Nephron progenitor cell (in vitro differentiated cells): ENCODE measurements around the gene ATXN7L3.

Source experiments
- DNase-seq: peaks from one replicate; pipeline ENCODE4 v3.0.0; 2021
- H3K27ac Mint-ChIP-seq: 2 replicates; pipeline ENCODE4 v1.8.0; 2021; ENCODE audit warnings: mild to moderate bottlenecking, moderate library complexity, mixed read lengths
- H3K27me3 Mint-ChIP-seq: 2 replicates; pipeline ENCODE4 v1.8.0; 2021; ENCODE audit warnings: mild to moderate bottlenecking, low read depth, mixed read lengths; ENCODE audit not compliant: poor library complexity
- H3K36me3 Mint-ChIP-seq: 2 replicates; pipeline ENCODE4 v1.8.0; 2021; ENCODE audit warnings: low read depth, mixed read lengths
- H3K4me1 Mint-ChIP-seq: 2 replicates; pipeline ENCODE4 v1.8.0; 2021; ENCODE audit warnings: mixed read lengths
- H3K4me3 Mint-ChIP-seq: 2 replicates; pipeline ENCODE4 v1.8.0; 2021; ENCODE audit warnings: mild to moderate bottlenecking, moderate library complexity, mixed read lengths
- H3K9me3 Mint-ChIP-seq: 2 replicates; pipeline ENCODE4 v1.8.0; 2021; ENCODE audit warnings: mild to moderate bottlenecking, moderate library complexity, mixed read lengths
- CTCF ChIP-seq: fragments of 200-600 bp; sonication (generic); IDR thresholded peaks from 2 replicates; pipeline ENCODE4 v1.5.0; 2021; ENCODE audit warnings: antibody characterized with exemption

Gene ATXN7L3

GRCh38 chr17:44216173-44216572, 16.5 kb upstream of the ATXN7L3 start:
- Mint-ChIP-seq H3K4me3 (no peak overlapping the region), H3K9me3 (no peaks in the 10 kb centered on the region), H3K4me1 (peaks cover 49% of the 10 kb centered on the region), H3K27ac (no peak overlapping the region), H3K27me3 (no peaks in the 10 kb centered on the region), H3K36me3 (peaks cover 33% of the 10 kb centered on the region)
- no peak for DNase-seq
- no peak for TF ChIP-seq CTCF

GRCh38 chr17:44214896-44215295, 15.2 kb upstream of the ATXN7L3 start:
- Mint-ChIP-seq H3K4me3 (no peak overlapping the region), H3K4me1 (peaks cover 55% of the 10 kb centered on the region), H3K36me3 (peaks cover 37% of the 10 kb centered on the region), H3K27me3 (peaks cover 2% of the 10 kb centered on the region), H3K9me3 (no peaks in the 10 kb centered on the region), H3K27ac (no peak overlapping the region)
- TF ChIP-seq CTCF: no peak
- no peak for DNase-seq

GRCh38 chr17:44214230-44214494, 14.5 kb upstream of the ATXN7L3 start:
- peaks cover 3% of the 10 kb centered on the region for H3K27me3 Mint-ChIP-seq
- H3K4me1 Mint-ChIP-seq: peaks cover 57% of the 10 kb centered on the region
- H3K4me3 Mint-ChIP-seq: no peak overlapping the region
- TF ChIP-seq CTCF: no peak
- no peak overlapping the region for H3K27ac Mint-ChIP-seq
- H3K36me3 Mint-ChIP-seq: peaks cover 44% of the 10 kb centered on the region
- no peak for DNase-seq
- H3K9me3 Mint-ChIP-seq: no peaks in the 10 kb centered on the region

GRCh38 chr17:44213403-44214229, 13.9 kb upstream of the ATXN7L3 start:
- no peak overlapping the region for H3K27ac Mint-ChIP-seq
- no peak for TF ChIP-seq CTCF
- H3K36me3 Mint-ChIP-seq: peaks cover 47% of the 10 kb centered on the region
- peaks cover 57% of the 10 kb centered on the region for H3K4me1 Mint-ChIP-seq
- no peak overlapping the region for H3K4me3 Mint-ChIP-seq
- peaks cover 3% of the 10 kb centered on the region for H3K27me3 Mint-ChIP-seq
- no peak for DNase-seq
- H3K9me3 Mint-ChIP-seq: no peaks in the 10 kb centered on the region

- no peak for DNase-seq
- peaks cover 52% of the 10 kb centered on the region for H3K36me3 Mint-ChIP-seq
- peaks cover 3% of the 10 kb centered on the region for H3K27me3 Mint-ChIP-seq
- H3K27ac Mint-ChIP-seq: peak overlapping the region; percentile 92
- TF ChIP-seq CTCF: no peak
- peaks cover 55% of the 10 kb centered on the region for H3K4me1 Mint-ChIP-seq
- H3K9me3 Mint-ChIP-seq: no peaks in the 10 kb centered on the region
- peak overlapping the region; percentile 38 for H3K4me3 Mint-ChIP-seq
Observed at GRCh38 chr17:44212507-44213402, 13.1 kb upstream of the ATXN7L3 start.
